Left kidney (tissue), 2 donors: ENCODE data around the gene FGF12. TPM values are rescaled to one million over a fixed set of nuclear protein-coding genes. Genes with fewer than 3 reads are reported as not detected.

Source experiments
- DNase-seq: peaks from one replicate; pipeline ENCODE4 v3.0.0-alpha.2; 2013
- polyA plus RNA-seq: library from polyadenylated mRNA; unstranded; fragments of 120-200 nt; gene quantifications from one replicate; pipeline ENCODE4 v1.2.1, GENCODE V29; 2013; ENCODE audit not compliant: insufficient read length

Gene FGF12
- polyA plus RNA-seq, 1 donor: 7.0 TPM

DNA sequence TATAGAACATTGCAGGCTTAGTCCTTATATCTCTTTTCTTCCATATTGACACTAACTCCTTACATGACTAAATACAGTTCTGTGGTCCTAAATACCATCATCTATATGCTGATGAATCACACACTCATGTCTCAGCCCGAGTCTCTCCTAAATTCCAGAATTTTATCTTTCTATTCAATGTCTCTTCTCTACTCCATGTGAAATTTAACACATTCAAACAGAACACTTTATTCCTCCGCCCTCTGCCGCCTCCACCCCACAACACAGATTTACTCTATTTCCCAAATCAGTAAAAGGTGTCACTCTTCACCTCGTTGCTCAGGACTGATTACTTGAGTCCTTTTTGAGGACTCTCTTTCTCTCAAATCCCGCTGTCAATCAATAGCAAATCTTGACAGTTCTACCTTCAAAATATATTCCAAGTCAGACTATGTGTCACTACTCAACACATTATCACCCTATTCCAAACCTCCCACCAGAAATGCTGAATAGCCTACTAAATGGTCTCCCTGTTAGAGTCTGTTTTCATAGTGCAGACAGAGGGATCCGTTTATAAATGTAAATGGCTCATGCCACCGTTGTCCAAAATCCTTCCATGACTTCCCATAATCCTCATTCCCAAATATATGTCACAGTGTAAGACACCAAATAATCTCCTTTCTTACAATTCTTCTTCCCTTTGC lies 230.3 kb downstream of the FGF12 start:
- no peak for DNase-seq

DNA sequence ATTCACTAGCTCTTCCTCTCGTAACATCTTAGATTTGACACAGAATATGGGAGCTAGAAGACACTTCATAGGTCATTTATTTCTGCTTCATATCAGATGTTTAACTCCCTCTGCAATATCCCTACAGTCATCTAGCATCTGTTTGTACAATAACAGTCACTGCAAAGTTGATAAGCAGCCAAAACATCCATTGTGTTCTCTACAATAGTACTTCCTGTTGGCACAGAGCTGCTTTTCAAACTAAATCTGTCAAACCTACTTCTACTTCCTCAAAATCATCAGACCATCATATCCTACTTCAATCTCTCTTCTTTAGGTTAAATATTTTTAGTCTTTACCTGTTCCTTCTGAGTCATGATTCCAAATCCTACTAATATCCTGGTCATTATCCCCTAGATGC lies 233.2 kb downstream of the FGF12 start:
- DNase-seq: no peak

DNA sequence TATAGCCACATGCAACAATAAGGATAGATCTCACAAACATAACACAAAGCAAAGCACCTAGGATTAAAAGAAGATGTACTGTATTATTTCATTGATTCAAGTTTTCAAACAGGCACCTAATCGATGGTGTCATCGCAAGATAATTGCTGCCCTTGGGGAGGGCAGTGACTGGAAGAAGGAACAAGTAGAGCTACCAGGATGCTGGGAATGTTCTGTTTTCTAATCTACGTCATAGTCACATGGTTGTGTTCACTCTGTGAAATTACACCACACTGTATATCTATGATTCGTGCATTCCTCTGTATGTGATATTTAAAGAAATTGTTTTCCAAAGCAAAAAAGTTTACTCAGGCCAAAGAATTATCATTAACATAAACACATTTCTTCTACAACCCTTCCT lies 236.6 kb downstream of the FGF12 start:
- no peak for DNase-seq

DNA sequence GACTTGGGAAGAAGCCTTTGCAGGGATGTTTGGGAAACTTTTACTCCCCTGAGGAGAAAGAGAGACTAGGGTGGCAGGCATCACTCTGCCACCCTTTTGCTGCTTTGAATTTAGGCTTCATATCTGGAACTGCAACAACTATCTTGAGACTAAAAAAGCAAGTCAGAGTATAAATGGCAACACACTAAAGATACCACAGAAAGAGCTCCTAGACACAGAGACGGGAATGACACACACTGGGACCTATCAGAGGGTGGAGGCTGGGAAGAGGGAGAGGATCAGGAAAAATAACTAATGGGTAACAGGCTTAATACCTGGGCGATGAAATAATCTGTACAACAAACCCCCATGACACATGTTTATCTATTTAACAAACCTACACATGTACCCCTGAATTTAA lies 237.8 kb downstream of the FGF12 start:
- DNase-seq: no peak

DNA sequence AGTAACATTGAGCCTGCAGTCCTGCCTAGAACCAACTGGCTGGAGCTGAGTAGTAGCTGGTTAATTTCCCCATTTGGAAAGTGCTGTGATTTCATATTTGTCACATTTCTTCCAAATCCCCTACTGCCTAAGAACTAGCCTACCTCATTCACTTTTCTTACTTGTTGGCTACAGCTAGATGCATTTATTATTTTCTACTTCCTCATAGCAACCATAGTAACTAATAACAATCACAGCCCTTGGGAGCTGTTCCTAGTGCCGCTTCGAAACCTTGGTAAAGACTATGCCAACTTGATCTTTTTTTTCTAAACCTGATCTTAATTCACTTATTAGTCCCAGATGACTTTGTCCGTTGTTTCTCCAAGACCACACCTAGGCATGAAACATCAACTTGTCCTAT lies 240.3 kb downstream of the FGF12 start:
- no peak for DNase-seq

DNA sequence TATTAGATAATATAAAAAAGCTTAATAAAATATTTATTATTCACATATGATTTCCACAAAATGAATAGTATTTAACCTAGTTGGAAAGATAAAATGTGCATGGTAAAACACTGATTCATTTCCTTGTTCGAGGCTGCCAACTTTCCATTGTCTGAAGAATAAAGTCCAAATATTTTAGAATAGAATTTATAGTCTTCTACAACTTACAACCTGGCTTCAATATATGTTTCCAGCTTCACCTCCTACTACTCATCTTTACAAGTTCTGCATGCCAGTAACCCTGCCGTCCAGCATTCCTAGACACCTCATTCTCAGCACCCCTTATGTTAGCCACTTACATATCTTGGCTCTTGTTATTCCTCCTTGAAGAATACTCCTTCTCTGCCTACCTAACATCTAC lies 244.5 kb downstream of the FGF12 start:
- no peak for DNase-seq

DNA sequence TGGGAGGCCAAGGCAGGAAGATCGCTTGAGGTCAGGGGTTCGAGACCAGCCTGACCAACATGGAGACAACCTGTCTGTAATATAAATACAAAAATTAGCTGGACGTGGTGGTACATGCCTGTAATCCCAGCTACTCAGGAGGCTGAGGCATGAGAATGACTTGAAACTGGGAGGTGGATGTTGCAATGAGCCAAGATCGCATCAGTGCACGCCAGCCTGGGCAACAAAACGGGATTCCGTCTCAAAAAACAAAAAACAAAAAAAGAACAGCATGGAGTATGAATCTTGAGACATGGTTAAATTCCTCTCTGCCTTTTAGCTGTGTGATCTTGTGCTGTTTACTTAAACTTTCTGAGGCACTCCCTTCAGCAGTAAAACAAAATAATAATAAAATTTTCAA lies 244.9 kb downstream of the FGF12 start:
- no peak for DNase-seq

DNA sequence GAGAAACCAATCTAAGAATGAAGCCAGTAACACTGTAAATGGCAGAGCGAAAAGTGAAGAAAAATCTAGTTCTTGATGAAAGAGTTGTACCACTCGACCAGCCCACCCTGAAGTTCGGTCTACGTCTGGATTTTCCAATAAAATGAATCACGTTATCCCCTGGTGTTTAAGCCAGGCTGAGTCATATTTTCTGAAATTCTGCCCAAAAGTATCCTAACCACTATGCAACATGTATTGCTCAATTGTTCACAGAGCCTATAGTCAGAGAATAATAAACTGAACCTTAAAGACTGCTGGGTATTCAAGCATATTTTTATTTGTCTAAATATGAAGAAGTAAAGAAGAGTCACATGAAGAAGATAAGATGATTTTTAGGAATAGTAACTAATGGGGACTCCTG lies 245.7 kb downstream of the FGF12 start:
- no peak for DNase-seq

DNA sequence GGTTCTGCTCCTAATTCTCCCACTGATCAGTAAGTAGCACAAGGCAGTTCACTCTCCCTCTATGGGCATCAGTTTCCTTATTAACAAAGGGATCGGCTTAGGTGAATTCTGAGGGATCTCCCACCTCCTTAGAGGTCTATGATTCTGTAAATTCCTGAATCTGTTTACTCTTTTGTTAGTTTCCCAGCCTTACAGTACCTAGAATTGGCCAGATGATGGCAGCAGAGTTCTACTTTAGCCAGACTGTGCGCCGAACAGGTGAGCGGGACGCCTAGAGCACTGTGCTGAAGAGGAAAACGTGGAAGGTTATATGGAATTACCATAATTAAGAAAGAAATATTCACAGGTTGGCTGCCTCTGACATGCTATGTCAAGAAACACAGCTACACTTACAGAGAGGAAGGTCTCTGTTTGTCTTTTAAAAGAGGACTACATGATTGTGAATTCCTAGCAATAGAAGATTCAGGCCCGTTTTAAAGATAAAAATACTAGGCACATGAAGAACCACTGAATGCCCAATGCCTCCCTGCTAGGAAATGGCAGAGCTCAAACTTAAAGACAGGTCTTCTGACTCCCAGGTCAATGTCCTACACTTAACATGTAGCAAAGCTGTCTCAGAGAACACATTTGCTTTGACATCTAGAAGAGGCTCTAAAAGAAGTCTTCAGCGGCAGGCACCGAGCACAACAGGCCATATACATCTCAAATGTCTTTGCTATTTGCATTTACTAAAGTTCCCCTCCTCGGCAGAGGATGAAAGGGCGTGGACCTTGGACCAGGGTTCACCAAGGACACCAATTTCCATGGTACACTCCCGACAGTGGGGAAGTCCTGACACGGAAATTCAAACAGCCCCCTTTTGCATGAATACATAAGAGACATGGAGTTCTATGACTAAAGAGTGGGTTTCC lies 259.9 kb downstream of the FGF12 start:
- peak; percentile 63 for DNase-seq

DNA sequence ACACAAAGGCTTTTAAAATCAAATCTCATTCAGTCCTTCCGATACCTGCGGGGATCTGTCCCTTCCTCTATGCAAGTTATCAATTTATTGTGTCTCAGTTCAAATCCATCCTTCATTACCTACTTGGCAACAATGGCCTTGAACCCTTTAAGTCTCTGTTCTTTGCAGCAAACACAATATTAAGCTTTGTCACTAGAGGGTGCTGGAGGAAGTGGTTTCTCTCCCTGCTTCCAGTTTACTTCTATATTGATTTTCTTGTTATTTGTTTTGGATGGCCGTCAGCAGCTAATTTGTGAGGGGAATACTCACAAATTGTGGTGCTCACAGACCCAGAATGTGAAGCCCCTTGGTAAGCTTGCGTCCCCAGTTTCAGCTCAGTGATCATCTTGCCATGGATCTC lies 278.3 kb downstream of the FGF12 start:
- no peak for DNase-seq

DNA sequence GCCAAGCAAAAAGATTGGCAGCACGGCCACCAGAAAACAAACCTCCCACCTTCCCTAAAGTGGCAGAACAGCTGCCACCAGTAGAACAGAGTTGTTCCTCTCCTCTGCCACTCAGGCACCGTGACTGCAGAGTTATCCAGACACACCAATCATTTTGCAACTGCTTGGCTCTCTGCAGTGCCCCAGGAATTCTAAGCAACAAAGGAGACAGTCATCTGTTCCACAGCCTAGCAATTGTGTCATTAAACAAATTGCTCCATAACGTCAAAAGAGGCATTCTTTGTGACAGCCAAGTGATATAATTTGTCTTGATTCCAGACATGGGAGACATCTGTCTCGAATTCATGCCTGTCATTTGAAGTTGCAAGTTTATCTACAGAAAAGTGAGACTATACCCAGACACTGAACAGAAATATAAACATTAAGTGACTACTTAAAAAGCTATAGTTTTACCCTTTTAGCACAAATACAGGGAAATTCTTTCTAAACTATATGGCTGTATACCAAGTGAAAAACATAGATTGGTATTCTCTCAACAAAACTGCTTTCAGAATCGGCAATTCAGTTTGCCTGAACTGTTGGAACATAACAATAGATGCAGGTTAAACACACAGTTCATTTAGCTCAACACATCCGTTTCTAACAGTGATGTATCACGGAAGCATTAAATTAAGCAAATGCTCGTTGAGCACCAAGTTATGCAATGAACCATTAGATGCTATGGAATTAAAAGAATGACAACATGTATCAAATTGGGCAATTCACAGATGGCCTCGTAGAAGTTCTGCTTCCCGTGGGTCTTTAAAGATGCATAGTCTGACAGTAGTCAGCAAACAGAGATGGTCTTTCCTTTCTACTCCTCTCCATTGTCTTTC lies 281.3 kb downstream of the FGF12 start:
- DNase-seq: no peak

DNA sequence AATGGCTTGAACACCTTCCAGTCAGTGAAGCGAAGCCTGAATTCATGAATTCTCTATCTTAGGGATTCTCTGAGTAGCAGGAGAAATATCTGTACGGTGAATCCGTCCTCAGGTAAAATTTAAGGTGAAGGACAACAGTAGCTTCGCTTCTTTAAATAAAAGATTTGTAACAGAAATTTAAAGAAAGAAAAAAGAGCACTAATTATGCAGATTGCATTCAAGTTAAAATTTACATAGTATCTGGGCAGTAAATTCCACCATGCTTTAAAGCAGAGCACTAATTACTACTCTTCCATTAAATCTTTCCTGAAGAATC lies 282.6 kb downstream of the FGF12 start:
- DNase-seq: no peak

DNA sequence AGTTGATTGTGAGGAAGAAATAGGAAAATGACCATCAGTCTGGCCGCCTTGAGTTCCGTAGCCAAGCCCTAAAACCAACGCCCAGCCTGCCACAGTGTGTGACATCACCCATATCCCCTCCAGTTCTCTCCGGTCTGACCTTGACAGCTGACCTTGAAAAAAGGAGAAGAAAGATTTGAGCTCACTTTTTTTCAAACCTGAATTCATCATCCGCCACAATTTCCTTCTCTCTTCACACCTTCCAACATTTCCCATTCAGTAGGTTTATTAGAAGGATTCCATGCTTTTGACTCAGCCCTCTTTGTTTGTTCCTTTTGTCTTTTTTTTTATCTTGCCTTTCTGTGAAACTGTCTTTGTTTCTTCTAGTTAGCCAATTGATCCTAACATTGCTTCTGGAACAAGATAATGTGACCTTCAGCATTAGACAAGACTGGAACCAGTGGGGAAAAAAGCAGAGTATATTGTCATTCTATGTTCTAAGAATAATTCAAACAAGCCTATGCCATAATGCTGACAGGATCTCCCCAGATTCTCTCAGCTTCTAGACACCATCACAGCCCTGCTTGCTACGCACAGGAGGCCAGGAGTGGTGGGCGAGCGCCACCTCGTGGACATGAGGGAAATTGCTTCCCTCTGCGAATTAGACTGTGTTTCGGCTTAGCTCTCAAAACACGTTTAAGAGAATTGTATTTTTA lies 283.1 kb downstream of the FGF12 start:
- peak; percentile 66 for DNase-seq

DNA sequence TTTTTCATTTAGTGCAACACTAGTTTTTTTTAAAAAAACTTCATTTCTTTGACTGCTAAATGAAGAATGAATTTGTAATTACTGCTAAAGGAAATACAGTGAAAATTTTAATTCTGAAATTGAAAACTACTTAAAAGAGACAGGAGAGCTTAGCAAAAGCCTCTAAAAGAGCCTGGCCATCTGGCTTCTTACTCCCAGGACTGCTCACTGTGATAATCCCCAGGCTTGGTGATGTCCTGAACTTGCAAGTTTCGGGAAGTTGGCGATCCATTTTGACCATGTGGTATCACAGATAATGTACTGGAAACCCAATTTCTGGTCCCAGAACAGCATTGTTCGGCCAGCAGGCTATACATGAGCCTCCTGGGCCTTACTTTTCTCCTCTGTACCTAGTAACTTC lies 292.1 kb downstream of the FGF12 start:
- no peak for DNase-seq

DNA sequence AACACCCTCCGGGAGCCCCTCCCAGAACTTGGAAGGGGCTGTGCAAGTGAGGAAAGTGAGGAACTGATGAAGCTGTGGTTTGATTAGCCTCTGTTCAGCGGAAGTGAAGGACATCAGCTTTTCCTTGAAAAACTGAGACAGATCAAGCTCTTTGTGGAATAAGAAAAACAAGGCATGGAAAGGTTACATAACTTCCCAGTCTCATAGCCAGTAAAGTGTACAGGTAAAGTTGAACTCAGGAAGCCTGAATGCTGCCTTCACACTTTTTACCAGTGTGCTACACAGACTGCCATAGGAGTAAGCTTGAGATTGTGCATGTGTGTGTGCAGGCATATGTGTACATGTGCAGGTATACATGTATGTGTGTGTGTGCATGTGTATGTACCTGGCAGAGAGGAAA lies 293.2 kb downstream of the FGF12 start:
- DNase-seq: no peak

DNA sequence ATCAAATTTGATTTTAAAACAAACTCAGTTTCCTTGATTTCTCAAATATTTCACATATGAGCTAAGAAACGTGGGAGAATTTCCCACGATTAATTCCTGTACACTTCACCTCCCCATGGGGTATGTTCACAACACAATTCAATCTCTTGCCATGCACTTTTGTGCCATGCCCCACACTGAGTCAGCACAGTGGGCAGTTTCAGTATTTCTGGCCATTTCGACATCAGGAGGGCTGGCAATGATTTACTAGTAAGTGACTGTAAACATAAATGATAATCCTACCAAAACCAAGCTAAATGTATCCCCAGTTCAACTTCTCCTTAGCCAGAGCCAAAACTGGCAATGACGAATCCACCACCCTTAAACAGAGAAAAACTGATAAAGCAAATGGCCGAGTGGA lies 293.6 kb downstream of the FGF12 start:
- no peak for DNase-seq

DNA sequence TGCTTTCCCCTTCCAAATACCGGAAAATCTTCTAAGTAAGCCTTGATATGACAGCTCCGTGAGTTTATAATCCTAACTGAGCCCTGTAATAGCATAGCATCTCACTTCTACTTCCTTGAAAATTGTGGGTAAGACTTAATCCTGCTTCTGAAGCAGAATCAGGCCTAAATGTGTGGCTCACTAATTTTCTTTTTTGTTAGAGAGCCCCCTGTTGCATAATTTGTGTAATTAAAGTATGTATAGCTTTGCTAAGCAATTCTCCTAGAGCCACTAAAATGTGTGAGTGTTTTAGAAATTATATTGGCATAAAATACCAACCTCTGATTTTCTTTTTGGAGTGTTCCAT lies 304.4 kb downstream of the FGF12 start:
- peak; percentile 35 for DNase-seq

DNA sequence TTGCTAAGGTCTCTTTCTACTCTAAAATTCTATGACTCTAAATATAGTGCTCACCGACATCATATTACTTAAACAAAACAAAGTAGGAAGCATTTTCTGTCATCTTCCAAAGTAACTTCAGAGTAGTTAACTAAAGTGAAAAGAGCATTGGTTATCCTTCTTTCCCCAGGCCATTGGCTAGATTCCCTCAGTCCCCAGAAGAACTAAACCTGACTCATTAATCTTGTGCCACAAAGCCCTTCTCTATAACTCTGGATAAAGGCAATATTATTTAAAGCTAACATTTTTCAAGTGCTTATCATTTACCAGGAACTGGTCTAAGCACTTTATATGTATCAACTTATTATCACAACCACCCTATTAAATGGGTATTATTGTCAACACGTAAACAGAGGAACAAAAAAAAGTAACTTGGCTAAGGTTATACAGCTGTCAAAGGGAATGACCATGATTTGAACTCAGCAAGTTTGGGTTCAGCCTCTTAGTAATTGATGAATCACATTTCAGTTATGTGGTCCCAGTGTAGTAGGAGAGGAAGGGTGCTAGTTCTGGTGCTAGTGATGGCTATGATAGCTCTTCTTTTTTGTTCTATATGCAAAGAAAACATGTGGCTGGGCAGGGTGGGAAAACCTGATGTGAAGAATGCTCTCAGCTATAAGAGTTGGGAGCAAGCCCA lies 304.9 kb downstream of the FGF12 start:
- no peak for DNase-seq

DNA sequence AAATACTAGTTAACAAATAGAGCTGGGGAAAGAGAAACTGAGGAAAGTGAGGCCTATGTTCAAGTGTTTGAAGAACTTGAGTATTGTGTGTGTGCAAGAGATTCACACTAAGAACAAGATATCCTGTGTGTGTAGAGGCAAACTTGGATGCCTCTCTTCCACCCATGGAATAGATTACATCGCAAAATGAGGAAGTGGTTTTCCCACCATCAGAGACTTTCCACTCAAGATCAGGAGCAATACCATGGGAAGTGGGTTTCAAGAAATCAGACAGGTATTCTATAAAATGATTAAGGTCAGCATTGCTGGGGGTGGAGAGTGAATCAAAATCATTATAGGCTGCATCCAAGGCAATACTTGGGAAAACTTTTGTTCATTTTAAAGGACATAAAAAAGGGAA lies 308.0 kb downstream of the FGF12 start:
- DNase-seq: no peak

DNA sequence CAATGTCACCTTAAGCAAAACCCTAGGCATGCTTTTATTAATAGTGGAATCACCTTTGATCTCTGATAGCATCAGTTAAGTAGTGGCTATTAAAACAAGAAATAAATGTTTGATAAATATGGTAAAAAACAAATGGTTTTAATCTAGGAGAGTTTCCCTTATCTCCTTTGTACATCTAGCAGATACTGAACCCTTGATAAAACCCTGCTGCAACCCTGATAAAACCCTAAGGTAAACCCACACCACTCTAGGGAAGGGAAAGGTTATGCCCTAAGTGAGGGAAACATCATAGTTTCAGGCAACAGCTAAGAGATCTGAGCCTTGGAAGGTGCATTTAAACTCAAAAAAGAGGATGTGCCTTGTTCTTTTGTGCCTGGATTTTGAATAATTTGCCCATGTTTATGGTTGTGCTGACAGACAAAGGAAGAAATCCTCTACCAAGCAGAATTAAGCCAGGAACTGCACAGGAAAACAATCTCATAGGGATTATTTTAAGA lies 309.7 kb downstream of the FGF12 start:
- DNase-seq: no peak

DNA sequence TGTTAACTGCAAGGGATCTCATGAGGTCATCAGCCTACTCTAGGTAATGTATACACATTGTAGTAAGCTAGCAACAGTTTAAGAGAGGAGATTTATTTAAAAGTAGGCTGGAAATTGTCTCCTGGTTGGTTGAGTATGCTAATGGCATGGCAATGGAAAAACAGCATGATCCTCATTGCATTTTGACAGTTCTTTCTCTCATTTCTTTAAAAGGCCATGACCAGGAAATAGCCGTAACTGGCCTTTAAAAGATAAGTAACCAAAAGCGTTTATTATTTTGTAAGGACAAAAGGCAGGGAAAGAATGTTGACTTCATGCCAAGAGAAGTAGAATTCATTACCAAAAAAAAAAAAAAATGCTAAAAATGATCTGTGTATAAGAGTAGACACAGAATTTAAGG lies 310.3 kb downstream of the FGF12 start:
- DNase-seq: no peak

DNA sequence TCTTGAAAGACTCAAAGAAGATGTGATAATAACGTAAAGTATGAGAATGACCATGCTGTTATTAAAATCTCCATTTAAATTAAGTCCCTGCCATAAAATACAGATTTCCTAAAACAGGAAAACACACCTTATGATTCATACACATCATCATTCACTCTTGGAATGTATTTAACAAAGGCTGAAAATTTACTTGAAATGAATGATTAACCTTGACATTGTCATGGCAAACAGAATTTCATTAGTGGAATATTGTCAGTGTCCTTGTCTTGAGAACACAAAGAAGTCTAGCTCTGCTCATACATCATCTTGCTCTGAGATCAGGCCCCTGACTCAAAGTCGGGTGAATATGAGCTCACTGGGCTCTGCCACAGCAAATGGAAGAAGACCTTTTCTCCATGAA lies 313.9 kb downstream of the FGF12 start:
- no peak for DNase-seq
